ENCODE results near the gene CHAC2. TPM values are rescaled to one million over a fixed set of nuclear protein-coding genes. Genes with fewer than 3 reads are reported as not detected.

The CHAC2 gene
- total RNA-seq, 2 donors from 2014 or later: 10.6 to 19.3 TPM

DNA sequence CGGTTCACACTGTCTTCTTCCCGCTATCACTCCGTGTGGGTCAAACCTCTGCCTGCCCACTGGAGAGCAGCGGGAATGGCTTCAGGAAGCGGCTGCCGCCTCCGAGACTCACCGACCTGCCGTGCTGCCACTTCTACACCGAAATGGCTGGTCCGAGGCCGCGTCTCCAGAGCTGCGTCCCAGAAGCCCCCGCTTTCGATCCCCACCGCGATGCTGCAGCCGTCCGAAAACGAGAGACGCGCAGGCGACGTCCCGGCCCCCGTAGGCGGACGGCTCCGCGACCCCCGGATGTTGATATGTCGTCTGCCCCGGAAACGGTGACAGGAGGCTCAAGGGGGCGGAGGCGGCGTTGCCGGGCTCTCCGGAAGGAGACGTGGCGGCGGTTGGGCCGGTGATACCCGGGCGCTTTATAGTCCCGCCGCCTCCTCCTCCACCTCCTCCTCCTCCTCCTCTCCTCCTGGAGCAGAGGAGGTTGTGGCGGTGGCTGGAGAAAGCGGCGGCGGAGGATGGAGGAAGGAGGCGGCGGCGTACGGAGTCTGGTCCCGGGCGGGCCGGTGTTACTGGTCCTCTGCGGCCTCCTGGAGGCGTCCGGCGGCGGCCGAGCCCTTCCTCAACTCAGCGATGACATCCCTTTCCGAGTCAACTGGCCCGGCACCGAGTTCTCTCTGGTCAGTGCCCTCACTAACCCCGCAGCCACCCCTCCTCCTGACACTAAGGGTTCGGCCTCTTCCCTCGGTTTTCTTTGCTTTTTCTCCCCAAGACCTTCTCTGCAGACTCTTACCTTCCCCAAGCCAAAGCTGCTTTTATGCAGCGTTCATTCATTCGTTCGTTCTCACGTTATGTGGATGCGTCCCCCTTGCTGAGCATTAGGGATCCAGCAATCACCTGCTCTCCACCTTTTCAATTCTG lies 19.4 kb downstream of the CHAC2 start, which contains the start of the genes ASB3 and ERLEC1:
ASB3 (minus strand) TSS at position 249 of the 909 bp plus-strand sequence. CDS start 21,381 bp downstream, outside the sequence.
ERLEC1 (plus strand) TSS at position 340 of the 909 bp plus-strand sequence; CDS start at position 507, 167 bp downstream.
- ATAC-seq (peak; percentile 97 to 98), DNase-seq (ENCODE audit: low spot score) (peak; percentile 94)
- peaks cover 8% of the 10 kb centered on the region for H3K36me3 Mint-ChIP-seq
- peak within 1 kb of the TSS; percentile 92 to 95 for H3K27ac Mint-ChIP-seq
- no peaks in the 10 kb centered on the region for H3K27me3 Mint-ChIP-seq
- H3K9me3 Mint-ChIP-seq: no peaks in the 10 kb centered on the region
- H3K4me1 Mint-ChIP-seq (ENCODE audit: low read depth in 2 of 2): peaks cover 28 to 41% of the 10 kb centered on the region in 2 donors
- peak within 1 kb of the TSS; percentile 100 for H3K4me3 Mint-ChIP-seq

DNA sequence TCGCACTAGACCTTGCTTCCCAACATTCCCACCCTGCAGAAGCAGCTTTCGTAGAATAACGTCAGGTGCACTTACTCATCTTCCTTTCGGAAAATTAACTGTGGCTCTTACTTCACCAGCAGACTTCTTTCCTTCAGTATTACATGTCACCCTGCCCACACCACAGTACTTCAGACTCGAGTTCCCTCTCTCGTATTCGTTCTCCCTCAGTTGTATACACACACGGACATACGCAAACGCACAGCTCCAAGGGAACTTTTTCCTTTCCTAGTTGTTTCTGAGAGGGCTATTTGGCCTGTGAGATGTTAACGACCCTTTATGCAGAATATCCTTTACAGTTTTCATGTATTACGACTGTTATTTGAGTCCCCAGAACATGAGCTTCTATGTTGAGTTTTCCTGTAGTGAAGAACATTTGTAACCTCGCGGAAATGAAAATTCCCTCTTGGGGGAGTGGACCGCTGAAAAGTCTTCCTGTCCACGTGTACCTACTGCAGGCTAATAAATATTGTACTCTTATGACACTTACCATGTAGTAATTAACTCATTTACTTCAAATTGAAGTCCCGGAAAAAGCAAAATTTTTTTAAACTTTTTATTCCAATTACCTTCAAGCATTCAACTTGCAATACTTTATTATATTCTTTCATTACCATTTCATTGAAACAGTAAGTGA lies 20.1 kb downstream of the CHAC2 start:
- Mint-ChIP-seq H3K36me3 (peaks cover 8% of the 10 kb centered on the region), H3K27ac (peak overlapping the region; percentile 92 to 95), H3K9me3 (no peaks in the 10 kb centered on the region), H3K27me3 (no peaks in the 10 kb centered on the region), H3K4me1 (ENCODE audit: low read depth in 2 of 2) (peaks cover 23 to 41% of the 10 kb centered on the region in 2 donors), H3K4me3 (peak overlapping the region; percentile 100)
- DNase-seq (ENCODE audit: low spot score) (no peak), ATAC-seq (no peak)

DNA sequence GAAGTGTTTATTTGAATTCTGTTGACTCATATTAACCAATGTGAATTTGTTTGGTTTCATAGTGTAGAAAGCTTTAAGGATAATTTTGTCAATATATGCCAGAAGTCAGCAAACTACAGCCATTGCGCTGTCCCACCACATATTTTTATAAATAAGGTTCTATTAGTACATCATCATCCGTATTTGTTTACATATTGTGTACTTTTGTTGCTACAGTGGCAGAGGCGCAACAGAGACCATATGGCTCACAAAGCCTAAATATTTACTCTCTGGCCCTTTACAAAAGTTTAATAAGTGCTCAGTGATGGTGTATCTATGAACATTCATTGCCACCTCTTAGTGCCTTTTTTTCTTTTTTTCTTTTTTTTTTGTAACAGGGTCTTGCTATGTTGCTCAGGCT lies 25.7 kb downstream of the CHAC2 start:
- no peak overlapping the region for H3K4me3 Mint-ChIP-seq
- peaks cover 2 to 4% of the 10 kb centered on the region in 2 donors for H3K4me1 Mint-ChIP-seq (ENCODE audit: low read depth in 2 of 2)
- no peak overlapping the region for H3K27ac Mint-ChIP-seq
- no peak for ATAC-seq
- no peaks in the 10 kb centered on the region for H3K9me3 Mint-ChIP-seq
- no peaks in the 10 kb centered on the region for H3K27me3 Mint-ChIP-seq
- no peak for DNase-seq (ENCODE audit: low spot score)
- H3K36me3 Mint-ChIP-seq: no peaks in the 10 kb centered on the region

GRCh38 chr2:53793821-53794220 lies 26.2 kb downstream of the CHAC2 start:
- H3K4me3 Mint-ChIP-seq: no peak overlapping the region
- ATAC-seq (no peak), DNase-seq (ENCODE audit: low spot score) (no peak)
- H3K27me3 Mint-ChIP-seq: no peaks in the 10 kb centered on the region
- H3K9me3 Mint-ChIP-seq: no peaks in the 10 kb centered on the region
- H3K36me3 Mint-ChIP-seq: no peaks in the 10 kb centered on the region
- no peak overlapping the region for H3K27ac Mint-ChIP-seq
- no peaks in the 10 kb centered on the region for H3K4me1 Mint-ChIP-seq (ENCODE audit: low read depth in 2 of 2)

- Mint-ChIP-seq H3K27me3 (no peaks in the 10 kb centered on the region), H3K9me3 (no peaks in the 10 kb centered on the region), H3K4me1 (ENCODE audit: low read depth in 2 of 2) (peaks cover 0 to 2% of the 10 kb centered on the region in 2 donors), H3K36me3 (peaks cover 21% of the 10 kb centered on the region), H3K4me3 (no peak overlapping the region), H3K27ac (no peak overlapping the region)
- DNase-seq (ENCODE audit: low spot score): no peak
- ATAC-seq: no peak
Observed at GRCh38 chr2:53801547-53801946, 33.9 kb downstream of the CHAC2 start.

- Mint-ChIP-seq H3K4me1 (ENCODE audit: low read depth in 2 of 2) (peaks cover 0 to 2% of the 10 kb centered on the region in 2 donors), H3K27ac (no peak overlapping the region), H3K36me3 (peaks cover 28% of the 10 kb centered on the region), H3K9me3 (no peaks in the 10 kb centered on the region), H3K27me3 (no peaks in the 10 kb centered on the region), H3K4me3 (no peak overlapping the region)
- DNase-seq (ENCODE audit: low spot score) (no peak), ATAC-seq (no peak)
Observed at GRCh38 chr2:53802617-53803151, 35.1 kb downstream of the CHAC2 start.

- no peaks in the 10 kb centered on the region for H3K27me3 Mint-ChIP-seq
- no peaks in the 10 kb centered on the region for H3K4me1 Mint-ChIP-seq (ENCODE audit: low read depth in 2 of 2)
- no peaks in the 10 kb centered on the region for H3K9me3 Mint-ChIP-seq
- no peak overlapping the region for H3K4me3 Mint-ChIP-seq
- ATAC-seq: no peak
- H3K27ac Mint-ChIP-seq: no peak overlapping the region
- H3K36me3 Mint-ChIP-seq: peaks cover 26% of the 10 kb centered on the region
- DNase-seq (ENCODE audit: low spot score): no peak
Observed at GRCh38 chr2:53811601-53812000, 44.0 kb downstream of the CHAC2 start.

GRCh38 chr2:53813151-53813550 lies 45.5 kb downstream of the CHAC2 start:
- Mint-ChIP-seq H3K36me3 (peaks cover 25% of the 10 kb centered on the region), H3K4me1 (ENCODE audit: low read depth in 2 of 2) (no peaks in the 10 kb centered on the region), H3K27ac (no peak overlapping the region), H3K9me3 (no peaks in the 10 kb centered on the region), H3K27me3 (no peaks in the 10 kb centered on the region), H3K4me3 (no peak overlapping the region)
- ATAC-seq (no peak), DNase-seq (ENCODE audit: low spot score) (no peak)

DNA sequence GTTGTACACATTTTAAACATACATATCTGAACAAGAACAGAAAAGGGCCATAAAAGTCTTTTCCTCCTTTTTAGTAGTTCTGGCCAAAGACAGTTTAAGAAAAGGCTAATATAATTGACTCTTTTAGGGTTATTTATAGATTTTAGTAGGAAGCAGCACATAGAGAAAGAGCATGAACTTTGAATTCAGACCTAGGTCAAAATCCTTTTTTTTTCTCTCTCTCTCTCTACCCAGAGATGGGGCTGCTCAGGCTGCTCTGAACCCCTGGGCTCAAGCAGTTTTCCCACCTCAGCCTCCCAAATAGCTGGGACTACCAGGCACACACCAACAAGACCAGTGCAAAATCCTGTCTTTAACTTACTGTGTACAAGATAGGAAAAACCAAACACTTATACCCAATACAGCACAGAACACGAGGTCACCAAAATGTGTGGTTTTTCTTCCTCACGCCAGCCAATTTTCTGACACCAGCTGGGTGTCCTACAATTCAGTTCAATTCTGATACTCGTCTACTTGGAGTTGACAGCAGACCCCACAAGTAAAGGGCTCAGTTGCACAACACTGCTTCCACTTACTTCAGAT lies 51.3 kb downstream of the CHAC2 start:
- H3K36me3 Mint-ChIP-seq: peaks cover 6% of the 10 kb centered on the region
- H3K9me3 Mint-ChIP-seq: no peaks in the 10 kb centered on the region
- DNase-seq (ENCODE audit: low spot score) (no peak), ATAC-seq (no peak)
- no peak overlapping the region for H3K27ac Mint-ChIP-seq
- no peaks in the 10 kb centered on the region for H3K4me1 Mint-ChIP-seq (ENCODE audit: low read depth in 2 of 2)
- no peak overlapping the region for H3K4me3 Mint-ChIP-seq
- H3K27me3 Mint-ChIP-seq: no peaks in the 10 kb centered on the region

- Mint-ChIP-seq H3K27ac (no peak overlapping the region), H3K9me3 (no peaks in the 10 kb centered on the region), H3K36me3 (peaks cover 6% of the 10 kb centered on the region), H3K4me3 (no peak overlapping the region), H3K27me3 (no peaks in the 10 kb centered on the region), H3K4me1 (ENCODE audit: low read depth in 2 of 2) (no peaks in the 10 kb centered on the region)
- DNase-seq (ENCODE audit: low spot score) (no peak), ATAC-seq (no peak)
Observed at GRCh38 chr2:53819634-53820033, 52.0 kb downstream of the CHAC2 start.

DNA sequence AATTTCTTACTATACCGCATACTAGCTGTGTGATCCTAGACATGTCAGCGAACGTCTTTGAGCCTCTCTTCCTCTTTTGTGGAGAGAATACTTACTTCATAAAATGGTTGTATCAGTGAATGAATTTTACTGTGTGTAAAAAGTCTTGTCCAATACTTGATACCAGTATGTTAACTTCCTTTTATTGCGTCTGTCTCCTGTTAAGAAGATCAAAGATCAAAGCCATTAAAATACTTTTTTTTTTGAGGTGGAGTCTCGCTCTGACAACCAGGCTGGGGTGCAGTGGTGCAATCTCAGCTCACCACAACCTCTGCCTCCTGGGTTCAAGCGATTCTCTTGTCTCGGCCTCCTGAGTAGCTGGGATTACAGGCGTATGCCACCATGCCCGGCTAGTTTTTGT lies 52.4 kb downstream of the CHAC2 start:
- Mint-ChIP-seq H3K9me3 (no peaks in the 10 kb centered on the region), H3K4me3 (no peak overlapping the region), H3K36me3 (peaks cover 6% of the 10 kb centered on the region), H3K27me3 (no peaks in the 10 kb centered on the region), H3K4me1 (ENCODE audit: low read depth in 2 of 2) (no peaks in the 10 kb centered on the region), H3K27ac (no peak overlapping the region)
- ATAC-seq: no peak
- no peak for DNase-seq (ENCODE audit: low spot score)

- no peak overlapping the region for H3K4me3 Mint-ChIP-seq
- no peak for DNase-seq (ENCODE audit: low spot score)
- ATAC-seq: no peak
- no peak overlapping the region for H3K27ac Mint-ChIP-seq
- H3K9me3 Mint-ChIP-seq: no peaks in the 10 kb centered on the region
- H3K36me3 Mint-ChIP-seq: peaks cover 6% of the 10 kb centered on the region
- H3K27me3 Mint-ChIP-seq: no peaks in the 10 kb centered on the region
- H3K4me1 Mint-ChIP-seq (ENCODE audit: low read depth in 2 of 2): no peaks in the 10 kb centered on the region
Observed at GRCh38 chr2:53820711-53821110, 53.1 kb downstream of the CHAC2 start.

DNA sequence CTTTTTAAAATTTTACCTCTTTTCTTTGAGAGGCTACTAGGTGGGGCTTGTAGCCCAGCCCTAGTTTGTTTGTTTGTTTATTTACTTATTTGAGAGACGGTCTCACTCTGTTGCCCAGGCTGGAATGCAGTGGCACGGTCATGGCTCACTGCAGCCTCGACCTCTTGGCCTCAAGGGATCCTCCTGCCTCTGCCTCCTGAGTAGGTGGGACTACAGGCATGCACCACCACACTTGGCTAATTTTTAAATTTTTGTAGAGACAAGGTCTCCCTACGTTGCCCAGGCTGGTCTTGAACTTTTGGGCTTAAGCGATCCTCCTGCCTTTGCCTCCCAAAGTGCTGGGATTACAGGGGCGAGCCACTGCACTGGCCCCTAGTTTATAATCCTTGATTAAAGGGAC lies 54.2 kb downstream of the CHAC2 start:
- ATAC-seq (no peak), DNase-seq (ENCODE audit: low spot score) (no peak)
- H3K36me3 Mint-ChIP-seq: peaks cover 6% of the 10 kb centered on the region
- H3K27me3 Mint-ChIP-seq: no peaks in the 10 kb centered on the region
- no peak overlapping the region for H3K4me3 Mint-ChIP-seq
- H3K27ac Mint-ChIP-seq: no peak overlapping the region
- H3K4me1 Mint-ChIP-seq (ENCODE audit: low read depth in 2 of 2): no peaks in the 10 kb centered on the region
- H3K9me3 Mint-ChIP-seq: no peaks in the 10 kb centered on the region

All from natural killer cell treated with Interleukin-12 subunit alpha and Interleukin-12 subunit beta and Interleukin-15 and Interleukin-18, amount 100 ng/mL, for 72 hours (primary cell).